GM21528 (cell line): ENCODE measurements around the gene TBC1D16.

Experiments
- ATAC-seq: cut with Tn5 transposase; IDR thresholded peaks from one replicate; pipeline ENCODE4 v1.9.1; 2021; ENCODE audit warnings: mild to moderate bottlenecking, moderate library complexity; ENCODE audit not compliant: unreplicated experiment, low FRiP score

Gene TBC1D16

GRCh38 chr17:80026359-80027042 lies 9.2 kb downstream of the TBC1D16 start:
- no peak for ATAC-seq

GRCh38 chr17:80025796-80026195 lies 9.9 kb downstream of the TBC1D16 start:
- no peak for ATAC-seq

GRCh38 chr17:80025140-80025539 lies 10.5 kb downstream of the TBC1D16 start:
- no peak for ATAC-seq

- no peak for ATAC-seq
Observed at GRCh38 chr17:80024206-80024972, 11.3 kb downstream of the TBC1D16 start.

GRCh38 chr17:80023481-80024205 lies 12.0 kb downstream of the TBC1D16 start:
- ATAC-seq, result no peak

GRCh38 chr17:80021600-80021999 lies 14.1 kb downstream of the TBC1D16 start:
- no peak for ATAC-seq

- ATAC-seq, result no peak
Observed at GRCh38 chr17:80018917-80019651, 16.6 kb downstream of the TBC1D16 start.

GRCh38 chr17:80017226-80018010 lies 18.3 kb downstream of the TBC1D16 start:
- no peak for ATAC-seq

GRCh38 chr17:80012765-80013741 lies 22.6 kb downstream of the TBC1D16 start:
- ATAC-seq, result no peak

GRCh38 chr17:80011989-80012555 lies 23.6 kb downstream of the TBC1D16 start:
- ATAC-seq, result no peak

GRCh38 chr17:80010283-80010858 lies 25.3 kb downstream of the TBC1D16 start:
- no peak for ATAC-seq

GRCh38 chr17:80009391-80010282 lies 26.0 kb downstream of the TBC1D16 start:
- ATAC-seq, result no peak

GRCh38 chr17:80008848-80009247 lies 26.8 kb downstream of the TBC1D16 start:
- ATAC-seq, result no peak

GRCh38 chr17:80008383-80008840 lies 27.3 kb downstream of the TBC1D16 start:
- no peak for ATAC-seq

GRCh38 chr17:80007939-80008338 lies 27.7 kb downstream of the TBC1D16 start:
- no peak for ATAC-seq

- no peak for ATAC-seq
Observed at GRCh38 chr17:80006811-80007752, 28.6 kb downstream of the TBC1D16 start.
